ENCODE measurements around the gene DRGX.

DRGX gene

DNA sequence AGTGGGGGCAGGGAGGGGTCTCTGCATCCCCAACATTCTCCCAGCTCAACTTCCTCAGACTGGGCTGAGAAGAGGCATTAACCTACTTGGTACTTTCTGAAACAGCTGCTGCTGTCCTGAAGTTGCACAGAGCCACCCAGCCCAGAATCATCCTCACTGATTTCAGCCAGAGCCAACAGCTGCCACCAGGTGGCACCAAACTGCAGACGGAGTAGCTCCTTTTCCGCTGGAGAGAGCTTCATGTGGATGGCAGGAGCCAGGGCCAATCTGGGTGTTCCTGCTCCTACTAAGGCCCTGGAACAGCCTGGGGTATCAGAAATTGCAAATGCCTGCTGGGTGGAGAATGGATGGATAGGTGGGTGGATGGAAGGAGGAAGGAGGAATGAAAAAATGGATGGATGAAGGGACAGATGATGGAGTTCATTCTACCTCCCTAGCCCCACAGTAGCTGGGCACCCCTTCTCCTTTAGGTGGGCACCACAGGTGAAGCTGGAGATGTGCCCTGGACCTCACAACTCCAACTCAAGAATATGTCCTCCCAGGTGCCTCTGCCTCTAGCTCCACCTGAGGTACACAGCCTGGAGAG is 11.8 kb upstream of the DRGX start:
- DNase-seq (ENCODE audit: low spot score), result peak; percentile 69

DNA sequence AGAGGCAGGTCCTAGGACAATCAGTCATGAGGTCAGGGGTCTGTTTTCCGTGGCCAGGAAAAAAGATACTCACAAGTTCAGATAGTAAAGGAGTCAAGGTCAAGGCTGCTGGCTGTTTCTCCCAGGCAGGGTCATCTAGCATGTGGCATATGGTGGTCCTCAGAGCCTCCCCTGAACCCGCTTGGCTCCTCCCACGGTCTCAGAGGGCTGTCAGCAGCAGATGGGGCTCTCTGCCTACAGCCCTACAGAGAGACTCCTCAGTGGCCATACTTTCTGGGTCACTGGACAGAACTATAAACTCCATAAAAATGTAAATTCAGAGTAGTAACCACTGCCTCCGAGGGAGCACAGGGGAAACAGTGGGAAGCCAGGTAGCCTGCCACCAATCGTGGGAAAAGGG is 11.3 kb upstream of the DRGX start:
- DNase-seq (ENCODE audit: low spot score), result no peak

DNA sequence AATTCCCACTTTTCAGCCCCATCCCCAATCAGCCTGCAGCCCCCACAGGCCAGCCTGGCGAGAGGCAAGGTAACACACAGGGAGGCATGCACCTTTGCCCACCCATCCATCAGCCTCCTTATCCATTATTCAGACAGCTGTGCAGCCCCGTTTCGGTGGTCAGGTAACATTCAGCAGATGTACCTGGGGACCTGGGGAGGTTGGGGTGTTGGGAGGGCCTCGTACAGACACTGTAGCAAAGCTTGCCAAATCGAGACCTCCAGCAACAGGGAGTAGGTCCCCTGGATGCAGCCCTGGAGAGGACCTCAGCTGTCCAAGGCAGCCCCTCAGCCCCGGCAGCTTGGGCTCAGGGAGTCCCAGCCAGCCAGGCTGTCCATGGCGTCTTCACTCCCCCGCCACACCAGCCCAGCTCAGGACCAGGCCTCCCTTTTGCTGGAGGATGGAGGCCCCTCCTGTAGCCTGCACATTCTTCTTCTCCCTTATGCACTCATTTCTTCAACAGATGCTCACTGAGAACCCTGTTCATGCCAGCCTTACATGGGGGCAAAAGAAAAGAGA is 8.5 kb upstream of the DRGX start:
- no peak for DNase-seq (ENCODE audit: low spot score)

DNA sequence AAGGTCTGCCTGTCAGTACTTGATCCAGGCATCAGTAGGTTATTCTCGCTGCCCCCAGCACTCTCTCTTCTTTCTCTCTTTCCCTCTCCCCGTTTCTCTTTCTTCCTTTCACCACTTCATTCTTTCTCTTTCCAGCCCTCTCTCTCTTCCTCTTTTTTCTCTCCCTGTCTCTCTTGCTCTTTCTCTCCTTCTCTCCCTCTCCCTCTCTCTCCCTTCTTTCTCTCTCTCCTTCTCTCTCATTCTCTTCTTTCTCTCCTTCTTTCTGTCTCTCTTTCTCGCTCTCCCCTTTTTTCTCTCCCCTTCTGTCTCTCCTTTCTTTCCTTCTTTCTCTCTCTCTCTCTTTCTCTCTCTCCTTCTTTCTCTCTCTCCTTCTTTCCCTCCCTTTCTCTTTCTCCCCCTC is 7.5 kb upstream of the DRGX start:
- DNase-seq (ENCODE audit: low spot score), result no peak

DNA sequence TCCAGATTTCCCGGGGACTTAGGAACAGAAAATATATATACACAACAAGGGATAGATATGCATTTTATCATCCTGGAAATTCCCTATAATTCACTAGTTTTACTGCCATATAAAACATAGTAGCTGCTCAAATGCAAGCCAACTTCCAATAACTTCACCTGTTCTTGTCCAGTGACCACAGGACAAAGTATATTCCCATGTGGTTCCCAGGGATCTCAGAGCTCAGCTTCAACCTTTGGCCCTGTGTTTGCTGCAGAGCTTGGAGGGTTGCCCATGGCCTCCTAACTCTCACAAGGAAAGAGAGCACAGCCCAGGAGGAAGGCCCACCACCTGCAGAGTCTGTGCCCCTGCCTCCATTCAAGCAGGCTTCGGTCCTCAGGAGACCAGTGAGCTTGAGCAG is 4.5 kb upstream of the DRGX start:
- DNase-seq (ENCODE audit: low spot score), result no peak

DNA sequence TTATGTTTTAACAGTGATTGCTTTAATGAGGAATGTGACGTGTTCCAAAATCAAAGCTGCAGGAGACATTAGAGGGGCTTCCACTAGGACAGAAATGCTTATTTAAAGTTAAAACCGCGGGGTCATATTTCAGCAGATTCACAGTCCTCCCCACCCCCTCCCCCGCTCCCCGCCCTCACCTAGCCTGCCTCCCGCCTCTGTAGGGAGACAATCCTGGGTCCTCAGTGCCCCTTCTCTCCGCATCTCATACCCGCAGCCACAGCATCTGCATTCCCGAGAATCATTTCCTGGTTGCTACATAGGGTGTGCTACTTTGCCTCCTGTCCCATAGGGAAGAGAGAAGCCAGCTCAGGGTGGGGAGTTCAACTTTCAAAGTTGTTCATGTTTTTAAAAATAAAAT is 3.1 kb upstream of the DRGX start:
- no peak for DNase-seq (ENCODE audit: low spot score)

DNA sequence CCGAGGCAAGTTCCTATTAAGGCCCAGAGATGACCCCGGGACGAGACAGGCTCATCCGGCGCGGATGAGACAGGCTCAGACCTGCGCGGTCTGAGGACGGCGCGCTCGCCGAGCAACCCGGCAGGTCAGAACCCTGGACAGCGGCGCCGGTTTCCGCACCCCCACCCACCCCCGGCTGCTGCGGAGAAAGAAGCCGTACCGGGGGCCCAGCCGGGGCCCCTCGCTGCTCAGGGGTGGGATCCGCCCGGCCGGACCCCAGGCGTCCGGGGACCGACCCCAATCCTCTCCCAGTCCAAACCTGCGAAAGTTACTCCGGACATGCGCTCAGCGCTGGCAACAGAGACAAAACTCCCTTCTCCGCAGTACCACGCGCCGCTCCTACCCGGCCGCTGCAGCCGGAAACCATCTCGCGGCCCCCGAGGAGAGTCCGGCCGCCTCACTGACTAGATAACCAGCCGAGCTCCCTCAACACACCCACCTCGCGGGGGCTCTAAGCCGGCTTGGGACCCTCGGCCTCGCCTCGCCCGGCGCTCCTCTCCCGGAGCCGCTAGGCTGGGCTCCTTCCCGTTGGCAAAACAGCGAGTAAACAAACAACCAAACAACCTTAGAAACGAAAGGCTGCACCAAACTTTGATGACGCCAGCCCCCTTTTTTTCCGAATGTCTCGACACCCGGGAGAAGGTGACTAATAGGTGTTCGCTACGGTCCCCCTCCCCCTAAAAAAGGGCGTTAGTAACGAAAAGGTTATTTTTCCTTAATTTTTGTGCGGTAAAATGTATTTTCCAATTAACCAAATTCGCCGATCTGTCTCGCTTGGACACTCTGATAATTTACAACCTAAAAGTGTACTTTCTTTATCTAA is 2.3 kb upstream of the DRGX start:
- peak; percentile 27 for DNase-seq (ENCODE audit: low spot score)

DNA sequence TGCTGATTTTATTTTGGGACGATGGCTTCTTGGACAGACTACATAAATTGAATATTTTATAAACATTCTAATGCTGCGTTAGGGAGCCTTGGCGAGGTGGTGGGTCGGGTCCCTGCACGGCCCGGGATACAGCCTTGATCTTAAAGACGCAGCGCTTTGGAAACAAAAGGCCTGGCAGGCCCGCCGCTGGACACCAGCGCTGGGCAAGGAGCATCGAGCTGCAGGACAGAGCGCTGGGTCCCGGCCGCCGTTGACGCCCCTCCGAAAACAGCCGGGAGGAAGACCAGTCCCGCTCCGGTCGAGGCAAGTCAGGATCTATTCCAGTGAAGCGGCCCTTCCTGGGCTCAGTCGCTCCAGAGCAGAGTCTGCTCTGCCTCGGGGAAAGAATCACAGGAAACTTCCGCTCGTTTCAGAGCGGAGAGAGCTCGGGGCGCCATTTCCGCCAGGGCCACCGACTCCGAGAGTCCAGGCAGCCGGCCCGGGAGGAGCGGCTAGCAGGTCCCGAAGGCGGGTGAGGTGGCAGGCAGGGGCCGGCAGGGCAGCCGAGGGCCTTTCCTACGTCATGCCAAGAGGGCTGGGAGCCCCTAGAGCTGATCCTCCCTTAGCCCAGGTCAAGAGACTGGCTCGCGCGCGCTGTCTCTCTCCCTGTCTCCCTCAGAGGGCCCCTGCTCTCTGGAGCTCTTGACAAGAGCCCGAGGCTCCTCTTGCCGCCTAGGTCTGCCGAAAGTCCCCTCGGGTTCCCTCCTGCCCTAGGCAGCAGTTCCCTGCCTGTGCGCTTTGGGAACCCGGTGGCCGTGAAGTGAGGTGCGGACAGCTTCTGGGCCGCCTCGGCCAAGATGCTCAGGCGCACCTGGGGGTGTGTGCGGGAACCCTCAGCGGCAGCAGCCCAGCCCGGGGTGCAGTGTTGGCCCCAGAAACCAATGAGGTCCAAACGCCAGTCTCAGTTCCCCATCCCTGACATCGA is 1.4 kb upstream of the DRGX start:
- no peak for DNase-seq (ENCODE audit: low spot score)

DNA sequence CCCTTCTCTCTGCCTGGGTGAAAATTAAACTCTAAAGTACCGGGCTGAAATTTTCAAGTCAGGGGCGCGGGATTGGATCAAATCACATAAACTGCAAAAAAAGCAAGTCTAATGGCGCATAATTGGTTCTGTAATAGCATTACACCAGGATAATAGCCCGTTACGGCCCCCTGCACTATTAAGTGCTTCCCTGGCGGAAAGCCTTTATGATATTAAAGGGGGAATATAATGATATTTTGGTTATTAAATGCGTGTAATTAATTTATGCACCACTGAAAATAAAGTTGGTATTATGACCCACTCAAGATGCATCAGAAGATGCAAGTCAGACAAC is 744 bp upstream of the DRGX start:
- DNase-seq (ENCODE audit: low spot score), result no peak

DNA sequence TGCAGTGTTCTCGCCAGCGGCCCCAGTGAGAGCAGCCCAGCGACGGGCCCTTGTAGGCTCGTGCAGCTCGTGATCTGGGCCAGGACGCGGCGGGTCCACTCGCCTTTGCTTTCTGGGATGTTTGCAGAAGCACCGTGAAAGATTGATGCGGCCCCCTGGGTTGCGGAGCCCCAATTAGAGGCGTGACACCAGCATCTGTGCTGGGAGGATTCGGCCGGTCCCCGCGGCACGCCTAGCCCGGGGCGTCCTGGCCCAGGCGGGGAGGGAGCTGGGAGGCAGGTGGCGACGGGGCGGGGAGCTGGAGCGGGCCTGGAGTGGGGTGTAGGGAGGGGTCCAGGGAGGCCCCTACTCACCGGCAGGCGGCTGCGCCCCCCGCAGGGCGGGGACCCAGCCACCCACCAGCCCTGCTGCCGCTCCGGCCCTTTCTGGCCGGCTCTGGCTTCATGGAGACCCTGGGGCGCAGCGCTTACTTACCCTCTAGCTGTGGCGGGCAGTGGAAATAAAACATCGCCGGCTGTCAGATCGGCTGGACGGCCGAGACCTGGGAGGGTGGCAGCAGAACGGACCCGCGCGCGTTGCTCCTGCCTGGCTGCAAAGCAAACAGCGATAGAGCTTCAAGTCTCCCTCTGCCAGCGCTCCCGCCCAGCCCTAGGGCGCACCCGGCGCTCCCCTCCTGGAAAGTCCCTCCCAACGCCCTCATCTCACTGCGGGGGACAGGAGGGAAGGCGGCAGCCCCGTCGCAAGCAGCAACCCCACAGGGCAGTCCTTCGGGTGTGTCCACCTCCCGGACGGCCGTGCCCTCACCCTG is 752 bp downstream of the DRGX start:
- no peak for DNase-seq (ENCODE audit: low spot score)

DNA sequence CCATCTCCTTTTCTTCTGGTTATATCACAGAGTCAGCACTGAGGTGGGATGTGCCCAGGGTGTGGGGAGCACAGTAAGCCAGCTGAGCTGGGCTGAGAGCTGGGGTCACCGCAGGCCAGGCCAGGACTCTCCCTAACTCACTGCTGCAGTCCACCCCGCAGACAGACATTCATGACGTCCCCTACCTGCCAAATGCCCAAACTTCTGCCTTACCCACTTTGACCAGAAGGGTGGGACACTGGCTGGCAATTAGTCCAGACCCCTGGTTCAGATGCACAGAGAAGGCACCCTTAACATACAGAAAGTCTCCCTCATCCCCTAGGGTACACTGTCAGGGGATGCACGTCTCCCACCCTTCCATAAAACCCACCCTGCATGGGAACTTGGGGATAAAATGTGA is 2.1 kb downstream of the DRGX start:
- DNase-seq (ENCODE audit: low spot score), result no peak

DNA sequence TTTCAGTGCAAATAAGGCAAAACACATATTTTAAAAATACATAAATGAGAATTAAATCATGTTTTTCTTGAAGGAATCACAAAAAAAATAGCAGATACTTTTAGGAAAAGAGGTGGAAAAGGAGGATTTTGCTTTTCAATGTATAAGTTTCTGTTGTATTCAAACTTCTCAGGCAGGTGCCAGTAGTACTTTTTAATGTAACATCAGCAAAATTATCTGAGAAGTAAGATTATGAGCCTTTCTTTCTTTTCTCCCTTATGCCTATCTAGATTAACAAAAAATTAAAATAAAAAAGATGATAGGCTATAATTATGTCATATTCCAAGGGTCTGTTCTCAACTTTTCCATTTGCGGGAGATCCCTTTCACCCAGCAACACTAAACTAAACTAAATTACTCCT is 2.6 kb downstream of the DRGX start:
- no peak for DNase-seq (ENCODE audit: low spot score)

DNA sequence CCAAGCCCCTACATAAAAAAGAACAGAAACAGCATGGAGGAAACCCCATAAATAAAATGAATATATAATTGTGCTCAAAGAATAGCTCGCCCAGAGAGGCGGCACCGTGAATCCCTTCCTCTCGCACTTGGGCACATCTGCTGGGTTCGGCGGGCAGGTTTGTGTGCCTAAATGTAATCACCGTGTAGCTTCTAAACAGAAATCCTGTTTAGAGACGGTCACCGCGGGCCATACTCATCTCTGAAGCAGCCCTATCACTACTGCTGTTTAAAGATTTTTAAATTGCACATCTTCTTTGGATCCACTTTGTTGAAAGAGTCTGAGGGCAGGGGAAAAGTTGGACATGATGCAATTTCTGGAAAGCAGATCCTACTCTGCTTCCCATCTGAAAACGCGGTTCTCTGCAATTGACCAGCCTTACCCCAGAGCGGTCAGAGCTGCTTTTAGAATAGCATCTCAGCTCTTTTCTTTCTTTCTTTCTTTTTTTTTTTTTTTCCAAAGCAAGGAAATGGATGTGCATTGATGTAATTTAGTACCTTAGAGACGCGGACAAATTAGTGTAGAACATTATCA is 6.4 kb downstream of the DRGX start:
- DNase-seq (ENCODE audit: low spot score), result no peak

DNA sequence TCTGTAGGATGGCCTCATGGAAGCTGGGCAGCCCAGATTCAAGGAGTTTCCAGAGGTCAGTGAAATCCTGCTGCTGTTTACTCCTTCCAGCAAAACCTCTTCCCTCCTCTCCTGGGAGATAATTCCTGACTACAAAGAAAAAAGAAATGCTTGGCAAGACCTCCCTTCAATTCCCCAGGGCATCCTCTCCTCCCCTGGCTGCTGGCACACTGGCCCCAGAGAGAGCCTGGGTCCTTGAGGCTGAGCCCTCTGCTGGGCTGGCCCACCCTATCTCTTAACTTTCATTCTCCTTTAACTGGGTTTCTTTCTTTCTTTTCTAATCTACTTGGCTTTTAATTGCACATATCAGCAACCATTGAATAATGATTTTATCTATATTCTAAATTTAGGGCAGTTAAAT is 7.7 kb downstream of the DRGX start:
- DNase-seq (ENCODE audit: low spot score), result no peak

DNA sequence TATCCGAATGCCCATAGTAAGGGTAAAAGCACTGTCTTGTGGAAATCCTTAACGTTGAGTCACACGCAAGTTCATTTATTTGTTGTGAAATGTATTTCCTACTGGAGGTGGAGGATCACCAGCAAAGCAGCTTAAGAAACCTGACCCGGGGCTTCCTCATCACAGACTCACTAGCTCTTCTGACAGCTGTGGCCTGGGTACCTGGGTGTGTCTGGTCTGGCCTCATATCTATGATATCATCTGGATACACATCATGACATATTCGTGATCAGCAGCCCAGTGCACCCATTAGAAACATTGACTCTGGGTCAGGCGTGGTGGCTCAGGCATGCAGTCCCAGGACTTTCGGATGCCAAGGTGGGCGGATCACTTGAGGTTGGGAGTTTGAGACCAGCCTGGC is 8.8 kb downstream of the DRGX start:
- no peak for DNase-seq (ENCODE audit: low spot score)

DNA sequence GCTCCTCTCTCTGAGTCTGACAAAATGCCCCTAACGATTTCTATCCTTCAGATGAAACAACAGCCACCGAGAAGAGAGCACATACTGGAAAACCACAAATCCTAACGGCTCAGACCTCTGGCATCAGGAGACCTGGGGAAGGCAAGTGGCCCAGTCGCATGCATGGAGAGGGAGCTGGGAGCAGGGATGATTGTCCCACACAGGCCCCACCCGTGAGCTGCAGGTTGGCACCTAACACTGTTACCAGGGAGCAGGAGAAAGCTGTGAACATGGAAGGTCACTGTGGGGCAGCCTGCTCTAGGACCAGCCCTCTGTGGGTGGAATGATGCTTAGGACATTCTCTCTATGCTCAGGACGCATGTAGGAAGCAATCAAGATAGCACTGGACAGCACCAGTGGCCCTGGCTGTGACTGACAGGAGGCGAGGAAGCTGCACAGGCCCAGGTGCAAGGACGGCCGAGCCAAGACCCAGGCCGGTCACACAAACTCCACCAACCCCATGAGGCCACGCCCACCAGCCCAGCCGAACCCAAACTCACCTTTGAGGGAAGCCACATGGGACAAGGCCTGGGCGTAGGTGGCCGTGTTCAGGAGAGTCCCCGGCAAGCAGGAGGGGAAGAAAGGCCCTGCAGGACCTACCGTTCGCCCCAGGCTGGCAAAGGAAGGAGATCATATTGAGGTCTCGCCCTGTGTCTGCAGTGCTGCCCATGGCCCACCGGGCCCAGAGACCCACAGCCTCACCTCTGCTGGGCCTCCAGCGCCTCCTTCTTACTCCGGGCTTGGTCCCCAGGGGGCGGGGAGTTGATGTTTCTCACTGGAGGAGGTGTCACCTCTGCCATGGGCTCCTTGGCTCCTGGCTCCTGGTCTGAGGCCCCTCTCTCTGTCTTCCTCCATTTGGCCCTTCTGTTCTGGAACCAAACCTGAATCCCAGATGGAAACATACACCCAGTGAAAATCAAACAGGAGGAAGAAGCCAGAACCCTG is 9.7 kb downstream of the DRGX start:
- no peak for DNase-seq (ENCODE audit: low spot score)

DNA sequence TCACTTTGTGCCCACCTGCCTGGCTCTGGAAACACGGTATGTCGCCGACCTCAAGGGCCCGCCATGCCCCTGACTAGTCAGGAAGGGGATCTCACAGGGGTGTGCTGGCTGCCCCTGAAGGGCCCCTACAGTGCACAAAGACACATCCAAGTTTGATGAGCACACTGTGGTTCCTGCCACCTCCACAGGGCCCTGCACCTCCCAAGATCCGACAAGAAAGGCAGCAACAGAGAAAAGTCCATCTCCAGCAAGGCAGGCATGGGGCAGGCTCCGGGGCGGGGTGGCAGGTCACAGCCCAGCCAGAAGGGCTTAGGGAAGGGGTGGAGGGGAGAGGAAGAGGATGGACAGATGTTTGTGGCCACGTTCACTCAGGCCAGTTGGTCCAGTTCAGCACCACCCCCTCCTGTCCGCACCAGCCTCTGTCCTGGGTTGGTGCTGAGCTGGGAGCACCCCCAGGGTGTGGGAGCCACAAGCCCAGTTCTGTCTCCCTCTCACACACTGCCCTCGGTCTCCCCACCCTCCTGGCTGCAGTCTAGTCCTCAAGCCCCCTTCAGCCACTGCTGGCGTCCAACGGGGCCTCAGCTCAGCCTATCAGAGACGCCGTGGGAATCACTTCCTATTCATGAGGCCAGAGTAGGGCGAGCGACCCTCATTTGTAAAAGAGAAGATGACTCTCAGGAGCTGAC is 11.5 kb downstream of the DRGX start:
- no peak for DNase-seq (ENCODE audit: low spot score)

DNA sequence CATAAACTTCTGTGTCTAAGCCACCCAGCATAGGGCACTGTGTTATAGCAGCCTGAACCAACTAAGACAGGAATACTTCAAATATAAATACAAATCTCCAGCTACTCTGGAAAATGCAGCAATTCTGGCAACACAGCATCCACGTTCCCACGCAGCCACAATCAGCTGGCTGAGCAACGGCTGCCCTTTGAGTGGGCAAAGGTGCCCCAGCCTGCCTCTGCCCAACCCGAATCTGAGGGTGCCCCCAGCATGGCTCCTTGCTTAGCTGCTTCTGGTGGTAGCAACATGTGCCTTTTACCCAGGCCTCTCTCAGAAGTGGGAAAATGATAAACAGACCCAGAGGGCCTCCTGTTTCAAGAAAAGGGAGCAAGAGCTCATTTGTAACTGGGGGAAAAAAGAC is 12.0 kb downstream of the DRGX start:
- DNase-seq (ENCODE audit: low spot score), result no peak

DNA sequence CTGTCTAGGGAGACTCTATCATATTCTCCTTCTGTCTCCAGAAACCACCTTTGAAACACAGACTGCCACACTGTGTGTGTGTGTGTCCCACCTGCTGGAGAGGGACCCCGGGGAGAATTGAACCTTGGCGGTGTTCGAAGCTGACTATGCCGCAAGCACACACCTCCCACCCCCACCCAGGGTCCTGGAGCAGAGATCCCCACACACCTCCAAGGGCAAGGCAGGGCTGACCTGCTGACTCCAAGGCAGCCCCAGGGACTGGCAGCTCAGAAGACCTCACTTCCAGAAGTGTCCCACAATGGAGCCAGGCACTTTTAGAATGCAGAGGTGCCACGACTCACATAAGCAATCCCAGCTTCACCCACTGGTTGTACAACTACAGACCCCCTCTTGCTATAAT is 13.1 kb downstream of the DRGX start:
- DNase-seq (ENCODE audit: low spot score), result no peak

DNA sequence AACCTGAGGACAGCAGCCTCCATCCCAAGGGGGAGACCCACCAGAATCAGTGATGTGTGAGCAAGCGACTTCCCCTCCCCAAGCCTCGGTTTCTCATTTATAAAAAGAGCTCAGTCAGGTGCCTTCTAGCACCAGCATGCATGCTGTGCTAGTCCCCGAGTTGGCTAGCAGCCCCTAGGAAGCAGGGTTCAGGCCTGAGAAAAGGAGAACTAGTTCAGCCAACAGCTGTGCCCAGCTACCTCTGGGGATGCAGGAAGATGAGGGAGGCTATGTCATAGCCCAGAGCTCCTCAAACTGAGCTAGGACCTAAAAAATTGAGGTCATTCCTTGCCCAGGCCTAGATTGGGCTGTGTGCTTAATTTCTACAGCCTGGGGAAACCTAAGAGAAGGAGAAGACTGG is 13.7 kb downstream of the DRGX start:
- DNase-seq (ENCODE audit: low spot score), result no peak

All from CD4-positive, alpha-beta T cell treated with Interleukin-15 for 4 hours (primary cell).